Measurements from ENCODE around the gene MPRIP. TPM values are rescaled to one million over a fixed set of nuclear protein-coding genes. Genes with fewer than 3 reads are reported as not detected.

MPRIP gene
- total RNA-seq, 2 donors from 2014 or later = 204 to 207 TPM

DNA sequence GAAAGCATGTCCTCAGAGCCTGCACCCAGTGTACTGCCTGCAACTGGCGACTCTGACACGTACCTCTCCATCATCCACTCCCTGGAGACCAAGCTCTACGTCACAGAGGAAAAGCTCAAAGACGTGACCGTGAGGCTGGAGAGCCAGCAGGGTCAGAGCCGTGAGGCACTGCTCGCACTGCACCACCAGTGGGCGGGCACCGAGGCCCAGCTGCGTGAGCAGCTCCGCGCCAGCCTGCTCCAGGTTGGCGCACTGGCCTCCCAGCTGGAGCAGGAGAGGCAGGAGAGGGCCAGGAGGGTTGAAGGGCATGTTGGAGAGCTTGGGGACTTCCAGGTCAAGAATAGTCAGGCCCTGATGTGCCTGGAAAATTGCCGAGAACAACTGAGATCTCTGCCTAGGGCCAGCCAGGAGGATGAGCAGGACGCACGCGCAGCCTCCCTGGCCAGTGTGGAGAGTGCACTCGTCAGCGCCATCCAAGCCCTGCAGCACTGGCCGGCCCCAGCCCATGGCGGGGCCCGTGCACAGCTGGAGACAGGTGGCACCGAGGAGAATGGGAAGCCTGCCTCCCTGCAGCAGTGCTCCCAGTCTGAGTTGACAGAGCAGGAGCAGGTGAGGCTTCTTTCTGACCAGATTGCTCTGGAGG is 123.5 kb downstream of the MPRIP start:
- Mint-ChIP-seq H3K9me3 (no peaks in the 10 kb centered on the region), H3K36me3 (ENCODE audit: low read depth) (peaks cover 85% of the 10 kb centered on the region), H3K4me1 (peaks cover 30% of the 10 kb centered on the region), H3K4me3 (no peak overlapping the region), H3K27me3 (no peaks in the 10 kb centered on the region), H3K27ac (peak overlapping the region; percentile 17)
- ATAC-seq (replicated peaks) = no peak

GRCh38 chr17:17166446-17166845 is 124.2 kb downstream of the MPRIP start:
- Mint-ChIP-seq H3K4me3 (no peak overlapping the region), H3K36me3 (ENCODE audit: low read depth) (peaks cover 85% of the 10 kb centered on the region), H3K9me3 (no peaks in the 10 kb centered on the region), H3K4me1 (peaks cover 36% of the 10 kb centered on the region), H3K27me3 (no peaks in the 10 kb centered on the region), H3K27ac (peak overlapping the region; percentile 17)
- no peak for ATAC-seq (replicated peaks)

- peak overlapping the region; percentile 82 for H3K27ac Mint-ChIP-seq
- ATAC-seq (replicated peaks) = no peak
- peaks cover 84% of the 10 kb centered on the region for H3K36me3 Mint-ChIP-seq (ENCODE audit: low read depth)
- H3K27me3 Mint-ChIP-seq = no peaks in the 10 kb centered on the region
- H3K4me3 Mint-ChIP-seq = no peak overlapping the region
- H3K4me1 Mint-ChIP-seq = peaks cover 40% of the 10 kb centered on the region
- no peaks in the 10 kb centered on the region for H3K9me3 Mint-ChIP-seq
Observed at GRCh38 chr17:17167356-17167755, 125.1 kb downstream of the MPRIP start.

- Mint-ChIP-seq H3K36me3 (ENCODE audit: low read depth) (peaks cover 84% of the 10 kb centered on the region), H3K4me1 (peaks cover 44% of the 10 kb centered on the region), H3K9me3 (no peaks in the 10 kb centered on the region), H3K27ac (peak overlapping the region; percentile 65), H3K27me3 (no peaks in the 10 kb centered on the region), H3K4me3 (no peak overlapping the region)
- ATAC-seq (replicated peaks) = no peak
Observed at GRCh38 chr17:17167986-17168385, 125.7 kb downstream of the MPRIP start.

DNA sequence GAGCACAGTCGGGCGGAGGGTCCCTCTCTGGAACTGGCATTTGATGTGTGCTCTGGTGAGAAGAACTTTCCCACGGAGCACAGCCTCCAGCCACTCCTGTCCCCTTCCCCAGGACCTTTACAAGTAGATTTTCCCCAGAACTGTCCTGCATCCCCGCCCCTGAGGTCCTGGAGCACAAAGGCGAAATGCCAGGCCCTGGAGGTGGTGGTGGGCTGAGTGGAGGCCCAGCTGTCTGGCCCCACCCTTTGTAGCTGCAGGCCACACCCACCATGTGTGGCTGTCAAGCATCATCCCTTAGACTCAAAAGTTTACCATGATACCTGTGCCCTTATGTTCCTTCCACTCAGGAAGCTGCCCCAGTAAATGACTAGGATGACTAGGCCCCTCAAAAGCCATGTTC is 126.1 kb downstream of the MPRIP start:
- no peak overlapping the region for H3K4me3 Mint-ChIP-seq
- H3K27ac Mint-ChIP-seq = peak overlapping the region; percentile 65
- H3K36me3 Mint-ChIP-seq (ENCODE audit: low read depth) = peaks cover 84% of the 10 kb centered on the region
- peaks cover 44% of the 10 kb centered on the region for H3K4me1 Mint-ChIP-seq
- no peak for ATAC-seq (replicated peaks)
- H3K27me3 Mint-ChIP-seq = no peaks in the 10 kb centered on the region
- no peaks in the 10 kb centered on the region for H3K9me3 Mint-ChIP-seq

DNA sequence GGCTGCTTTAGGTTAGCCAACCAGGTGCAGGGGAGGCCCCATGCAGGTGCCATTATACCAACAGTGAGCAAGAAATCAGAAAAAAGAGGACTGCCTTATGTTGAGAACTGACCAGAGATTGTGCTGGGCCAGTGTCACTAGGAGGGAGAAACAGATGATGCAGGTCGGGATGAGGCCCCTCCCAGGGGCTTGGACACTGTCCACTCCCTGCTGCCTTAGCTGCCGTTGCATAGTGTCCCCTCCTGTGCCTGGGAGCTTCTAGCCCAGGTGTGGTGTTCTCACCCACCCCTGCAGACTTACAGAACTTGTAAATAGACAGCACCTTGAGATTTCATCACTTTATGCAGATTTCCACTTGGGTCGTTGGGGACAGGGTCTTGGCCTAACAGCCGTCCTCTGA is 127.1 kb downstream of the MPRIP start:
- no peak for ATAC-seq (replicated peaks)
- Mint-ChIP-seq H3K27ac (peak overlapping the region; percentile 65), H3K4me1 (peaks cover 44% of the 10 kb centered on the region), H3K27me3 (no peaks in the 10 kb centered on the region), H3K9me3 (no peaks in the 10 kb centered on the region), H3K4me3 (no peak overlapping the region), H3K36me3 (ENCODE audit: low read depth) (peaks cover 84% of the 10 kb centered on the region)

DNA sequence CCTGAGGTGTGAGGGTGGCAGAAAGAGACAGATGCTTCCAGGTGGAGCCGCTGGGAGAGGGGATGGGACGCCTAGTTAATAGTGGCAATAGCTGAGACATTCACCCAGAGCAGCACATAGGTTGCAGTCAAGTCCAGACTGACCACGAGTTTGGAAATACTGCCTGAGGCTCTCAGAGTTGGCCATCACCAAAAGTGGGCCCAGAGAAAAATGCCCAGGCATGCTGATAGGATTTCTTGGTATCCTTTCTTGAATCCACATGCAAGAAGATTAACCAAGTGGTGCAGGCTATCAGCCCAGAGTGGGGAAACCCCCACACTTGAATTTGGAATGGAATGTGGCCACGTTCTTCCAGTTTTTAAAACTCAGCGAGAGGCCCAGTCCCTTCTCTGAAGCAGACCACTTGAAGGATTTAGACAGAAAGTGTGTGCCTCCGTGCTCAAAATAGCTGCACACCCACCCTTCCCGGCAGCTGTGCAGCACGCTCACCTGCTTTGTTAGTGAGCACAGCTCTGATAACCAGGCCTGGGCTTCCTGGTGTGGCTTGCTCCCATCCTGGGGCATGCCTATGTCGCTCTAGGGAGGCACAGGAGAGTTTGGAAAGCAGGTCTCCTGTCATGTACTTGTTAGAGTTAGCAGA is 128.2 kb downstream of the MPRIP start:
- peaks cover 81% of the 10 kb centered on the region for H3K36me3 Mint-ChIP-seq (ENCODE audit: low read depth)
- peak overlapping the region; percentile 85 for H3K27ac Mint-ChIP-seq
- peak overlapping the region; percentile 48 for H3K4me3 Mint-ChIP-seq
- H3K9me3 Mint-ChIP-seq = no peaks in the 10 kb centered on the region
- peak; percentile 45 for ATAC-seq (replicated peaks)
- peaks cover 44% of the 10 kb centered on the region for H3K4me1 Mint-ChIP-seq
- H3K27me3 Mint-ChIP-seq = no peaks in the 10 kb centered on the region

GRCh38 chr17:17171186-17171585 is 128.9 kb downstream of the MPRIP start:
- peaks cover 78% of the 10 kb centered on the region for H3K36me3 Mint-ChIP-seq (ENCODE audit: low read depth)
- H3K27me3 Mint-ChIP-seq = no peaks in the 10 kb centered on the region
- peaks cover 46% of the 10 kb centered on the region for H3K4me1 Mint-ChIP-seq
- ATAC-seq (replicated peaks) = no peak
- peak overlapping the region; percentile 48 for H3K4me3 Mint-ChIP-seq
- no peaks in the 10 kb centered on the region for H3K9me3 Mint-ChIP-seq
- peak overlapping the region; percentile 85 for H3K27ac Mint-ChIP-seq

GRCh38 chr17:17172001-17172939 is 130.0 kb downstream of the MPRIP start:
- H3K4me1 Mint-ChIP-seq = peaks cover 51% of the 10 kb centered on the region
- peaks cover 78% of the 10 kb centered on the region for H3K36me3 Mint-ChIP-seq (ENCODE audit: low read depth)
- H3K27me3 Mint-ChIP-seq = no peaks in the 10 kb centered on the region
- H3K27ac Mint-ChIP-seq = peak overlapping the region; percentile 85
- ATAC-seq (replicated peaks) = no peak
- H3K4me3 Mint-ChIP-seq = peak overlapping the region; percentile 12
- H3K9me3 Mint-ChIP-seq = no peaks in the 10 kb centered on the region

- ATAC-seq (replicated peaks) = peak; percentile 10
- Mint-ChIP-seq H3K4me1 (peaks cover 49% of the 10 kb centered on the region), H3K27ac (peak overlapping the region; percentile 56), H3K4me3 (peak overlapping the region; percentile 12), H3K9me3 (no peaks in the 10 kb centered on the region), H3K36me3 (ENCODE audit: low read depth) (peaks cover 84% of the 10 kb centered on the region), H3K27me3 (no peaks in the 10 kb centered on the region)
Observed at GRCh38 chr17:17172990-17173389, 130.7 kb downstream of the MPRIP start.

DNA sequence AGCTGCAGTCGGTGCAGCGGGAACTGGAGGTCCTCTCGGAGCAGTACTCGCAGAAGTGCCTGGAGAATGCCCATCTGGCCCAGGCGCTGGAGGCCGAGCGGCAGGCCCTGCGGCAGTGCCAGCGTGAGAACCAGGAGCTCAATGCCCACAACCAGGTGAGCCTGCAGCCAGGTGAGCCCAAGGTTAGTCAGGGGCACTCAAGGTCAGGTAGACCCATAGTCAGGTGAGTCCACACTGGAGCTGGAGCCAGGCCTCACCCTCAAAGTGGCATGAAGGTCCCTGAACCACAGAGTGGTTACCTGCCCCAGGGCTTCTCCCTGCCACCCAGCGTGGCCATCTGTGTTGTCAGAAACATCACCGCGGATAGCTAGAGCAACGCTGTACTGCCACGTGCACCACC is 131.7 kb downstream of the MPRIP start:
- peak overlapping the region; percentile 56 for H3K27ac Mint-ChIP-seq
- H3K9me3 Mint-ChIP-seq = no peaks in the 10 kb centered on the region
- H3K27me3 Mint-ChIP-seq = no peaks in the 10 kb centered on the region
- no peak for ATAC-seq (replicated peaks)
- peaks cover 44% of the 10 kb centered on the region for H3K4me1 Mint-ChIP-seq
- H3K4me3 Mint-ChIP-seq = no peak overlapping the region
- H3K36me3 Mint-ChIP-seq (ENCODE audit: low read depth) = peaks cover 82% of the 10 kb centered on the region

- Mint-ChIP-seq H3K9me3 (no peaks in the 10 kb centered on the region), H3K27me3 (no peaks in the 10 kb centered on the region), H3K36me3 (ENCODE audit: low read depth) (peaks cover 86% of the 10 kb centered on the region), H3K4me1 (peaks cover 39% of the 10 kb centered on the region), H3K27ac (peak overlapping the region; percentile 17), H3K4me3 (peak overlapping the region; percentile 81)
- no peak for ATAC-seq (replicated peaks)
Observed at GRCh38 chr17:17175340-17175739, 133.1 kb downstream of the MPRIP start.

GRCh38 chr17:17175917-17176316 is 133.7 kb downstream of the MPRIP start:
- no peaks in the 10 kb centered on the region for H3K9me3 Mint-ChIP-seq
- H3K27me3 Mint-ChIP-seq = no peaks in the 10 kb centered on the region
- peak overlapping the region; percentile 81 for H3K4me3 Mint-ChIP-seq
- H3K4me1 Mint-ChIP-seq = peaks cover 39% of the 10 kb centered on the region
- H3K27ac Mint-ChIP-seq = peak overlapping the region; percentile 81
- H3K36me3 Mint-ChIP-seq (ENCODE audit: low read depth) = peaks cover 90% of the 10 kb centered on the region
- peak; percentile 6 for ATAC-seq (replicated peaks)

DNA sequence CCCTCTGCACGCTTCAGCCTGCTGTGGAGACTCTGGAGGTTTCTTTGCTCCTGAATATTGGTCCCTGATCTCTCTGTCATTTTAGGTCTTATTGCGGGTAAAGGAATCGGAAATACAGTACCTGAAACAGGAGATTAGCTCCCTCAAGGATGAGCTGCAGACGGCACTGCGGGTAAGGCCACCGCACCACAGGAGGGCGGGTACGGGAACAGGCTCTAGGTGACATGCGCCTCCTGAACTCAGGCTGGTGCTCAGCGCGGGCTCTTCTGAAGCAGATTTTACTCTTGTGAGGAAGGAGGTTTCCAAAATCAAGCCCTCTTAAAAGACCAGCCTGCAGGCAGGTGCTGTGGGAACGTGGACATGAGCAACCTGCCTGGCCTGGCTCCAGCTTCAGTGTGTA is 134.1 kb downstream of the MPRIP start:
- H3K36me3 Mint-ChIP-seq (ENCODE audit: low read depth) = peaks cover 90% of the 10 kb centered on the region

More for the DNA sequence above, 134.1 kb downstream of the MPRIP start:
- ATAC-seq (replicated peaks) = peak; percentile 27
- no peaks in the 10 kb centered on the region for H3K27me3 Mint-ChIP-seq
- H3K27ac Mint-ChIP-seq = peak overlapping the region; percentile 81
- peak overlapping the region; percentile 81 for H3K4me3 Mint-ChIP-seq
- peaks cover 39% of the 10 kb centered on the region for H3K4me1 Mint-ChIP-seq
- H3K9me3 Mint-ChIP-seq = no peaks in the 10 kb centered on the region

Measured in activated T-helper 17 cell treated with anti-CD3 and anti-CD28 coated beads, Interleukin-2, amount 50 U/mL, for 72 hours (primary cell).